K562 (cell line): ENCODE measurements around the gene SLC35D3. TPM values are rescaled to one million over a fixed set of nuclear protein-coding genes. Genes with fewer than 3 reads are reported as not detected.

ENCODE experiments used
- ATAC-seq: fragments of 200-7000 bp; cut with Tn5 transposase; 3 replicates; pipeline ENCODE4 v1.9.1; 2020; ENCODE audit warnings: moderate library complexity
- BruUV-seq: library from RNA; stranded (reverse); fragments of 400-500 nt; replicated peaks from 2 replicates; lab custom pipeline; 2021; lab: Mats Ljungman, UMichigan
- CTCF ChIA-PET: fragments of 300-600 bp; formaldehyde crosslinking; extraction: SDS; loops from one replicate; lab custom pipeline; 2021; ENCODE audit warnings: low intra/inter-chr PET ratio; lab: Yijun Ruan, JAX
- POLR2A ChIA-PET: fragments of 300-600, 350-650 bp; sonication (Branson Sonifier 250); formaldehyde crosslinking; extraction: SDS; loops from one replicate; lab custom pipeline; 2021; ENCODE audit warnings: antibody characterized with exemption, inconsistent platforms; lab: Yijun Ruan, JAX
- DNase-seq, 4 experiments: peaks; one replicate each; pipeline versions ENCODE4 v3.0.0 to v3.0.0-alpha.2; 2011 to 2018; ENCODE audit warnings: low spot score in 3 of 4, mixed read lengths in 3 of 4; ENCODE audit errors: extremely low read depth in 1 of 4
- FAIRE-seq: peaks from 2 replicates; lab custom pipeline; 2011; peaks lifted over from hg19 to GRCh38; lab: Jason Lieb, UNC
- H2AFZ ChIP-seq: 2 replicates; pipeline ENCODE4 v1.6.0; 2011; ENCODE audit warnings: low read depth, low read length, control low read depth, inconsistent platforms
- H3K27ac ChIP-seq: fragments of 200-600 bp; 3 replicates; pipeline ENCODE4 v1.8.0; 2011; ENCODE audit warnings: low read depth, mild to moderate bottlenecking, control low read depth, inconsistent platforms, low read length, moderate library complexity, mixed read lengths; ENCODE audit errors: extremely low read depth
- H3K27me3 ChIP-seq, 2 experiments: fragments of 300-600 bp in 1 of 2; 2 replicates in 1 of 2; 3 replicates in 1 of 2; pipeline versions ENCODE4 v1.6.0 to v1.8.0; 2011; ENCODE audit warnings: inconsistent platforms in 2 of 2, low read length in 2 of 2, mild to moderate bottlenecking in 1 of 2, mixed read lengths in 1 of 2, moderate library complexity in 1 of 2; ENCODE audit not compliant: control insufficient read depth in 2 of 2, insufficient read depth in 2 of 2
- H3K36me3 ChIP-seq: fragments of 300-600 bp; 3 replicates; pipeline ENCODE4 v1.8.0; 2011; ENCODE audit warnings: mild to moderate bottlenecking, low read length, inconsistent platforms; ENCODE audit not compliant: control insufficient read depth, insufficient read depth
- H3K4me1 ChIP-seq, 2 experiments: fragments of 200-600 bp in 1 of 2; replicated peaks in 1 of 2; 2 replicates in 1 of 2; 3 replicates in 1 of 2; pipeline versions ENCODE4 v1.5.1 to v1.8.0; 2011; ENCODE audit warnings: inconsistent platforms in 2 of 2, low read length in 2 of 2, mild to moderate bottlenecking in 1 of 2, mixed read lengths in 1 of 2, moderate library complexity in 1 of 2; ENCODE audit not compliant: control insufficient read depth in 2 of 2, insufficient read depth in 2 of 2
- H3K4me2 ChIP-seq: 2 replicates; pipeline ENCODE4 v1.6.1; 2011; ENCODE audit warnings: low read length, control low read depth, inconsistent platforms, mixed read lengths; ENCODE audit not compliant: insufficient read depth
- H3K4me3 ChIP-seq: fragments of 200-600 bp; sonication (generic), shearing (Covaris generic); 2 replicates; pipeline ENCODE4 v1.5.1; 2016; ENCODE audit warnings: control low read depth, inconsistent platforms
- H3K79me2 ChIP-seq: fragments of 200-600 bp; 3 replicates; pipeline ENCODE4 v1.8.0; 2011; ENCODE audit warnings: low read length, inconsistent platforms; ENCODE audit not compliant: control insufficient read depth, insufficient read depth
- H3K9ac ChIP-seq, 2 experiments: 2 replicates each; pipeline versions ENCODE4 v1.6.0 to v1.6.1; 2011; ENCODE audit warnings: low read depth in 2 of 2, low read length in 2 of 2, control low read depth in 1 of 2, inconsistent platforms in 1 of 2, mild to moderate bottlenecking in 1 of 2, mixed read lengths in 1 of 2; ENCODE audit not compliant: insufficient read depth in 1 of 2
- H3K9me1 ChIP-seq: one replicate; pipeline ENCODE4 v1.6.0; 2011; ENCODE audit warnings: inconsistent platforms, mild to moderate bottlenecking, low read length, moderate library complexity; ENCODE audit not compliant: control insufficient read depth, insufficient read depth
- H3K9me3 ChIP-seq: replicated peaks from 2 replicates; pipeline ENCODE4 v1.5.1; 2011; ENCODE audit warnings: low read depth, low read length, inconsistent platforms; ENCODE audit not compliant: control insufficient read depth, insufficient read depth
- H4K20me1 ChIP-seq: replicated peaks from 2 replicates; pipeline ENCODE4 v1.6.1; 2011; ENCODE audit warnings: low read length, inconsistent platforms, mixed read lengths; ENCODE audit not compliant: control insufficient read depth, insufficient read depth
- THAP7 ChIP-seq: fragments of 250-450 bp; sonication (Bioruptor Pico); IDR thresholded peaks from 2 replicates; pipeline ENCODE4 v1.5.0; 2021
- ZBTB33 ChIP-seq: sonication (generic); formaldehyde crosslinking; IDR thresholded peaks from 2 replicates; pipeline ENCODE4 v1.8.1; 2023; ENCODE audit warnings: mild to moderate bottlenecking, missing genetic modification reagents
- WGBS: fragments of 100-300 bp; shearing (Covaris generic); methylation state at CpG from one replicate; pipeline ENCODE4 v1.1.6; 2016; ENCODE audit warnings: low coverage, mixed read lengths; ENCODE audit not compliant: insufficient coverage; ENCODE audit errors: missing lambda C conversion rate; 5-methylcytosine and 5-hydroxymethylcytosine counted together
- in situ Hi-C: fragments of 300-500 bp; cut with MboI; formaldehyde crosslinking; loops from 4 replicates; pipeline ENCODE4 v1.15.0; 2018; ENCODE audit warnings: inconsistent platforms, mixed read lengths
- intact Hi-C: fragments of 100-400 bp; cut with micrococcal nuclease; formaldehyde crosslinking; loops from 2 replicates; pipeline ENCODE4 v1.14.2; 2022
- polyA plus RNA-seq, 8 experiments: library from polyadenylated mRNA; depleted of rRNA in 4 of 8; stranded (reverse) in 5 of 8; unstranded in 3 of 8; fragments of >200 nt; fragmentation: Nextera tagmentation in 2 of 8; fragmentation: Illumina TruSeq in 1 of 8; extraction: Ambion mirVana in 2 of 8; extraction: Trizol in 1 of 8; gene quantifications; 2 replicates each; pipeline versions ENCODE4 v1.2.1 to v1.2.3, GENCODE V29; 2011 to 2014; ENCODE audit warnings: inconsistent platforms in 1 of 8, missing spikeins in 1 of 8
- total RNA-seq, 7 experiments: library from RNA; depleted of rRNA in 6 of 7; stranded (reverse); fragments of >200 nt in 6 of 7; fragmentation: Illumina TruSeq in 2 of 7; extraction: Trizol in 2 of 7; gene quantifications; 2 replicates each; pipeline versions ENCODE4 v1.2.1 to v1.2.3, GENCODE V29; 2011 to 2021; ENCODE audit warnings: low replicate concordance in 1 of 7

Gene SLC35D3
- total and polyA plus RNA-seq, 9 of the 15 experiments (the other 6 are each of a cell fraction or from before 2014, with no cell fraction given) = not detected

- BruUV-seq = no TSS peak
- H3K4me3 ChIP-seq = no peak overlapping the region
- in situ Hi-C loops = no loop called here
- H3K4me1 ChIP-seq = peaks cover 0 to 31% of the 10 kb centered on the region in 2 experiments; a peak in 2 of 5 replicates
- intact Hi-C loops = loop anchor here (10.0 kb wide), 2 partner anchors 336 to 366 kb away; partner anchors contain the start of gene MAP7
- H3K27ac ChIP-seq = no peak overlapping the region
- H3K79me2 ChIP-seq = no peaks in the 10 kb centered on the region
- H3K9me1 ChIP-seq = no peaks in the 10 kb centered on the region
- TF ChIP-seq THAP7 = no peak
- peak; percentile 89 for TF ChIP-seq ZBTB33 (CRISPR knock-in tag)
- WGBS = 51% methylated on average over 29 of the region's 37 CpGs
- FAIRE-seq (peak; percentile 56), DNase-seq (no peak), ATAC-seq (no peak)
- no peaks in the 10 kb centered on the region for H3K36me3 ChIP-seq
- H3K9me3 ChIP-seq = no peaks in the 10 kb centered on the region
- H3K4me2 ChIP-seq = no peak overlapping the region
- H3K27me3 ChIP-seq = peaks cover 7 to 41% of the 10 kb centered on the region in 2 experiments; a peak in 3 of 5 replicates
- ChIA-PET CTCF (no interaction called here), POLR2A (no interaction called here)
- H4K20me1 ChIP-seq = no peaks in the 10 kb centered on the region
- H3K9ac ChIP-seq = no peak overlapping the region
- no peak overlapping the region for H2AFZ ChIP-seq
Measured at GRCh38 chr6:136920671-136921380, 1.3 kb upstream of the SLC35D3 start.
